HL-60 (cell line): ENCODE data around the gene IFNA4.
"Not testable (repeated sequence)": the region's sequence is repeated elsewhere in the genome, so short reads cannot be mapped to it uniquely, and the experiment has no call there.

ENCODE experiments used
- DNase-seq, 2 experiments: peaks; one replicate each; pipeline ENCODE4 v3.0.0-alpha.2; 2010 to 2020; ENCODE audit warnings: low read depth in 1 of 2, low spot score in 1 of 2
- H3K27ac ChIP-seq: fragments of 250-450 bp; sonication (Bioruptor Pico); replicated peaks from 2 replicates; pipeline ENCODE4 v1.5.1; 2020; ENCODE audit warnings: mild to moderate bottlenecking, moderate library complexity
- H3K27me3 ChIP-seq: fragments of 250-450 bp; sonication (Bioruptor Pico); 2 replicates; pipeline ENCODE4 v1.5.1; 2021; ENCODE audit warnings: mild to moderate bottlenecking, moderate library complexity; ENCODE audit not compliant: insufficient read depth, poor library complexity, severe bottlenecking
- H3K4me3 ChIP-seq: replicated peaks from 2 replicates; pipeline ENCODE4 v1.5.1; 2011; ENCODE audit warnings: mild to moderate bottlenecking, control low read depth, low read length; ENCODE audit not compliant: insufficient read depth
- GABPA ChIP-seq: IDR thresholded peaks from 2 replicates; pipeline ENCODE4 v1.6.1; 2012; ENCODE audit warnings: low read depth
- POLR2AphosphoS5 ChIP-seq: IDR thresholded peaks from 2 replicates; pipeline ENCODE4 v1.6.1; 2012; ENCODE audit warnings: low read depth
- REST ChIP-seq: IDR thresholded peaks from 2 replicates; pipeline ENCODE4 v1.6.1; 2012; ENCODE audit warnings: low read depth; ENCODE audit not compliant: insufficient replicate concordance
- SPI1 ChIP-seq: IDR thresholded peaks from 2 replicates; pipeline ENCODE4 v1.6.1; 2012; ENCODE audit warnings: low read depth, mild to moderate bottlenecking, borderline replicate concordance
- TF ChIP-seq, protein P1 (sequence below): IDR thresholded peaks from one replicate; pipeline ENCODE4 v1.5.1; 2011; ENCODE audit warnings: low read length, control low read depth, inconsistent platforms; ENCODE audit not compliant: insufficient read depth

Gene IFNA4

GRCh38 chr9:21172156-21172555 is 15.2 kb downstream of the IFNA4 start:
- no peak overlapping the region for H3K4me3 ChIP-seq
- H3K27ac ChIP-seq = no peak overlapping the region
- TF ChIP-seq SPI1 (no peak), GABPA (no peak), POLR2AphosphoS5 (no peak)
- TF ChIP-seq, protein P1, sequence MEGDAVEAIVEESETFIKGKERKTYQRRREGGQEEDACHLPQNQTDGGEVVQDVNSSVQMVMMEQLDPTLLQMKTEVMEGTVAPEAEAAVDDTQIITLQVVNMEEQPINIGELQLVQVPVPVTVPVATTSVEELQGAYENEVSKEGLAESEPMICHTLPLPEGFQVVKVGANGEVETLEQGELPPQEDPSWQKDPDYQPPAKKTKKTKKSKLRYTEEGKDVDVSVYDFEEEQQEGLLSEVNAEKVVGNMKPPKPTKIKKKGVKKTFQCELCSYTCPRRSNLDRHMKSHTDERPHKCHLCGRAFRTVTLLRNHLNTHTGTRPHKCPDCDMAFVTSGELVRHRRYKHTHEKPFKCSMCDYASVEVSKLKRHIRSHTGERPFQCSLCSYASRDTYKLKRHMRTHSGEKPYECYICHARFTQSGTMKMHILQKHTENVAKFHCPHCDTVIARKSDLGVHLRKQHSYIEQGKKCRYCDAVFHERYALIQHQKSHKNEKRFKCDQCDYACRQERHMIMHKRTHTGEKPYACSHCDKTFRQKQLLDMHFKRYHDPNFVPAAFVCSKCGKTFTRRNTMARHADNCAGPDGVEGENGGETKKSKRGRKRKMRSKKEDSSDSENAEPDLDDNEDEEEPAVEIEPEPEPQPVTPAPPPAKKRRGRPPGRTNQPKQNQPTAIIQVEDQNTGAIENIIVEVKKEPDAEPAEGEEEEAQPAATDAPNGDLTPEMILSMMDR = no peak
- H3K27me3 ChIP-seq = no peaks in the 10 kb centered on the region
- no peak for DNase-seq

DNA sequence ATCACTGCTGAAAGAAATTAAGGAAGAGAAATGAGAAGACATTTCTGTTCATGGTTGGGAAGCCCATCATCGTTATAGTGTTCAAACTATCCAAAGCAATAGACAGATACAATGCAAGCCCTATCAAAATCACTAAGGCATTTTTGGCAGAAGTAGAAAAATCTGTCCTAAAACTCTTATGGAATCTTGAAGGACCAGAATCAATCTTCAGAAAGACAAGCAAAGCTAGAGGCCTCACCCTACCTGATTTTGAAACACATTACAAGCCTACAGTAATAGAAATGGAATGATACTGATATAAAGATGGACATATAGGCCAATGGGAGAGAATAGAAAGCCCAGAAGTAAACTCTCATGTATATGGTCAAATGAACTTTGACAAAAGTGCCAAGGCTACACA is 16.0 kb downstream of the IFNA4 start:
- no peaks in the 10 kb centered on the region for H3K27me3 ChIP-seq
- H3K4me3 ChIP-seq = no peak overlapping the region
- no peak for TF ChIP-seq REST
- no peak for TF ChIP-seq SPI1
- TF ChIP-seq, protein P1 = no peak
- TF ChIP-seq GABPA = no peak
- TF ChIP-seq POLR2AphosphoS5 = no peak
- DNase-seq = no peak
- H3K27ac ChIP-seq = no peak overlapping the region

DNA sequence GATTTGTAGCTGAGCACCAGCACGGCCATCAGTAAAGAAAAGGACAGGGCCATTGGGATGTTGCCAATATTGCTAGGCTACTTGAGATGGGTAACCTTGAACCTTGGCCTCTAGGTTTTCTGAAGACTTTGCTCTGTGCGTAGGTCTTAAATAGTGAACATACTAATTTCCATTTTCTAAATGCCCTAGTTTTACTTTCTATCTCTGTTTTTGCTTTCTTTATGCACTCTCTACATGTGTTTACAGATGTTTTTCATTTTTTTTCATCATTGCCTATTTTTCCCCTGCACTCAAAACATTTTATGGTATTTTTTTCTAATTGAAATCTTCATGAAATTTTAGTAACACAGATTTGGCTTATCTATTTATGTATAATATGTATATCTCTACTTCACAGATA is 20.8 kb downstream of the IFNA4 start, which contains the start of gene IFNA21:
IFNA21 (minus strand) TSS at position 101 of the 400 bp plus-strand sequence; CDS start at position 53, 48 bp downstream.
- not testable (repeated sequence) for H3K27ac ChIP-seq, H3K27me3 ChIP-seq, DNase-seq, H3K4me3 ChIP-seq

DNA sequence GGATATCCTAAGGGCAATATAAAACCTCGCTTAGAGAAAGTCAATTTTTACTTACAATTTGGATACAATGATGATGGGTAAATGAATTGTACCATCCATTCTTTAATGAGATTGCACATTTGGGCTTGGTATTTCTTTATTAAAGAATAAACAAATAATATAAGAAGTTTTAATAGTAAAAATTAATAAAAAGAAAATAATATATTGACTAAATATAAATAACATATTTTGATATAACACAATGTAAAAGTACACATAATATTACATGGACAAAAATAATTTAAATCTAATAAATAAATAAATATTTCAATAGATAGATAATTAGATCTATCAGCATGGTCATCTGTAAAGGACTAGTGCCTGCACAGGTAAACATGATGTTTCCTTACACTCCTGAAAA is 21.9 kb downstream of the IFNA4 start:
- TF ChIP-seq GABPA (no peak), SPI1 (no peak), REST (no peak), POLR2AphosphoS5 (no peak)
- TF ChIP-seq, protein P1 = no peak
- DNase-seq = no peak
- no peak overlapping the region for H3K4me3 ChIP-seq
- H3K27ac ChIP-seq = no peak overlapping the region
- no peaks in the 10 kb centered on the region for H3K27me3 ChIP-seq
